Astrocyte (in vitro differentiated cells and primary cell): ENCODE results near the gene HSPA12B. TPM values are rescaled to one million over a fixed set of nuclear protein-coding genes. Genes with fewer than 3 reads are reported as not detected.

ENCODE experiments used
- DNase-seq: peaks from one replicate; pipeline ENCODE4 v3.0.0-alpha.2; 2010; ENCODE audit warnings: low read depth
- FAIRE-seq: peaks from 2 replicates; lab custom pipeline; 2011; peaks lifted over from hg19 to GRCh38; lab: Jason Lieb, UNC
- H2AFZ ChIP-seq: 2 replicates; pipeline ENCODE4 v1.6.0; 2012; ENCODE audit warnings: low read depth, low read length, inconsistent platforms
- H3K27ac ChIP-seq: 2 replicates; pipeline ENCODE4 v1.5.1; 2011; ENCODE audit warnings: low read depth, low read length, inconsistent platforms
- H3K27me3 ChIP-seq: 2 replicates; pipeline ENCODE4 v1.6.0; 2011; ENCODE audit warnings: low read length, inconsistent platforms; ENCODE audit not compliant: insufficient read depth
- H3K36me3 ChIP-seq: 2 replicates; pipeline ENCODE4 v1.5.1; 2011; ENCODE audit warnings: low read length, inconsistent platforms; ENCODE audit not compliant: insufficient read depth
- H3K4me1 ChIP-seq: 2 replicates; pipeline ENCODE4 v1.5.1; 2011; ENCODE audit warnings: low read length, inconsistent platforms; ENCODE audit not compliant: insufficient read depth
- H3K4me2 ChIP-seq: 2 replicates; pipeline ENCODE4 v1.6.0; 2012; ENCODE audit warnings: low read length, inconsistent platforms
- H3K4me3 ChIP-seq: 2 replicates; pipeline ENCODE4 v1.5.1; 2011; ENCODE audit warnings: low read depth, mild to moderate bottlenecking, low read length, inconsistent platforms; ENCODE audit not compliant: insufficient read depth
- H3K79me2 ChIP-seq: 2 replicates; pipeline ENCODE4 v1.6.0; 2012; ENCODE audit warnings: mild to moderate bottlenecking, low read length, inconsistent platforms; ENCODE audit not compliant: insufficient read depth
- H3K9ac ChIP-seq: 2 replicates; pipeline ENCODE4 v1.6.0; 2012; ENCODE audit warnings: mild to moderate bottlenecking, low read length, inconsistent platforms
- H3K9me3 ChIP-seq: 2 replicates; pipeline ENCODE4 v1.5.1; 2012; ENCODE audit warnings: low read depth, mild to moderate bottlenecking, low read length, inconsistent platforms; ENCODE audit not compliant: insufficient read depth
- H4K20me1 ChIP-seq: 2 replicates; pipeline ENCODE4 v1.6.0; 2012; ENCODE audit warnings: low read length, inconsistent platforms; ENCODE audit not compliant: insufficient read depth
- H3K27ac Mint-ChIP-seq: one replicate; pipeline ENCODE4 v1.8.0; 2021; ENCODE audit warnings: mild to moderate bottlenecking, mixed read lengths; ENCODE audit not compliant: unreplicated experiment
- H3K27me3 Mint-ChIP-seq: one replicate; pipeline ENCODE4 v1.8.0; 2021; ENCODE audit warnings: low read depth, mixed read lengths; ENCODE audit not compliant: unreplicated experiment
- H3K36me3 Mint-ChIP-seq: one replicate; pipeline ENCODE4 v1.8.0; 2021; ENCODE audit warnings: low read depth, mixed read lengths; ENCODE audit not compliant: unreplicated experiment
- H3K4me1 Mint-ChIP-seq: one replicate; pipeline ENCODE4 v1.8.0; 2021; ENCODE audit warnings: low read depth, mixed read lengths; ENCODE audit not compliant: unreplicated experiment
- H3K4me3 Mint-ChIP-seq: one replicate; pipeline ENCODE4 v1.8.0; 2021; ENCODE audit warnings: mild to moderate bottlenecking, moderate library complexity, mixed read lengths; ENCODE audit not compliant: unreplicated experiment
- H3K9me3 Mint-ChIP-seq: one replicate; pipeline ENCODE4 v1.8.0; 2021; ENCODE audit warnings: mild to moderate bottlenecking, mixed read lengths; ENCODE audit not compliant: unreplicated experiment
- EZH2 ChIP-seq: IDR thresholded peaks from 2 replicates; pipeline ENCODE4 v1.6.1; 2012; ENCODE audit warnings: mild to moderate bottlenecking, low read length, inconsistent platforms; ENCODE audit not compliant: insufficient read depth
- total RNA-seq: library from RNA; stranded (reverse); gene quantifications from 2 replicates; pipeline ENCODE4 v1.2.1, GENCODE V29; 2021
- TF ChIP-seq, protein P1 (sequence below): IDR thresholded peaks from 2 replicates; pipeline ENCODE4 v1.5.1; 2011; ENCODE audit warnings: low read depth, mild to moderate bottlenecking, inconsistent platforms, low read length, moderate library complexity; ENCODE audit not compliant: insufficient read depth

Gene HSPA12B
- total RNA-seq, 1 donor from 2014 or later = not detected

DNA sequence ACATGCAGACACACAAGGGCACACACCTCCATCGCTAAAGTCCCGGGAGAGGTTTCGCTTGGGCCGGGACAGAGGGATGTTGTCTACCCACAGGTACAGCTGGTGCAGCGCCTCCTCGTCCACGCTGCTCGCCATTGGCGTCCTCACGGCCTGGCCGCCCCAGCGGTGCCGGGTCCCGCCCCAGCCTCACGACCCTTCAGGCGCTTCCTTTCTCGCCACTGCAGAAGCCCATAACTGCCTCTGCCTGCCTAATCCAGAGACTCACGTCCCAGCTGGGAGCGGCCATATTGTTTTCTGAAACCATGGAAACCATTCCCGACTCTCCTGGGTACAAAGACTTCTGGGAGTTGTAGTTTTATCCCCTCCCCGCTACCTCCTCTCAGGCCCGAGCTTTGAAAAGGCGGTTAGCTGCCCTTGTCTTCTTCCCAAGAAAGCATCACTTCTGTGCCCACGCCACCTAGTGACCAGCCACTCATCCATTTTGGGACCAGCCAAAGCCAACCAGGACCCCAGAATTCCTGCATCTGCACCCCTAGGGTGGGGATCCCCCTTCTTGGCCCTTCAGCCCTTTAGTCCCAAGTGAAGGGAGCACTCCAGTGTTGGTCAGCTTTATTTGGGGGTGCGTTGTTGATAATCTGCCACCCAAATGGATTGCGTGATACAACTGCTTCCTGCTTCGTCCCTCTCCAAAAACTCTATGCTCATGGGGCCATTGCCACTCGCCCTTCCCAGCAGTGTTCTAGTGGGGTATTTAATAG lies 48.8 kb downstream of the HSPA12B start, which contains the start of gene SPEF1:
SPEF1 (minus strand) TSS at position 296 of the 758 bp plus-strand sequence; CDS start at position 135, 161 bp downstream.
- Histone ChIP-seq H4K20me1 (peaks cover 48% of the 10 kb centered on the region), H3K27ac (no peak within 1 kb of the TSS), H3K4me2 (peak within 1 kb of the TSS; percentile 87), H3K9me3 (no peaks in the 10 kb centered on the region), H3K9ac (peak within 1 kb of the TSS; percentile 36), H3K4me1 (peaks cover 18% of the 10 kb centered on the region), H3K27me3 (peaks cover 5% of the 10 kb centered on the region), H3K79me2 (peaks cover 35% of the 10 kb centered on the region), H3K4me3 (peak within 1 kb of the TSS; percentile 50), H3K36me3 (no peaks in the 10 kb centered on the region), H2AFZ (peak within 1 kb of the TSS; percentile 35)
- H3K4me3 Mint-ChIP-seq = peak within 1 kb of the TSS; percentile 75
- H3K36me3 Mint-ChIP-seq = peaks cover 2% of the 10 kb centered on the region
- H3K4me1 Mint-ChIP-seq = peaks cover 9% of the 10 kb centered on the region
- FAIRE-seq (peak; percentile 84), DNase-seq (peak; percentile 77)
- H3K27ac Mint-ChIP-seq = peak within 1 kb of the TSS; percentile 36
- no peak for TF ChIP-seq EZH2
- TF ChIP-seq, protein P1, sequence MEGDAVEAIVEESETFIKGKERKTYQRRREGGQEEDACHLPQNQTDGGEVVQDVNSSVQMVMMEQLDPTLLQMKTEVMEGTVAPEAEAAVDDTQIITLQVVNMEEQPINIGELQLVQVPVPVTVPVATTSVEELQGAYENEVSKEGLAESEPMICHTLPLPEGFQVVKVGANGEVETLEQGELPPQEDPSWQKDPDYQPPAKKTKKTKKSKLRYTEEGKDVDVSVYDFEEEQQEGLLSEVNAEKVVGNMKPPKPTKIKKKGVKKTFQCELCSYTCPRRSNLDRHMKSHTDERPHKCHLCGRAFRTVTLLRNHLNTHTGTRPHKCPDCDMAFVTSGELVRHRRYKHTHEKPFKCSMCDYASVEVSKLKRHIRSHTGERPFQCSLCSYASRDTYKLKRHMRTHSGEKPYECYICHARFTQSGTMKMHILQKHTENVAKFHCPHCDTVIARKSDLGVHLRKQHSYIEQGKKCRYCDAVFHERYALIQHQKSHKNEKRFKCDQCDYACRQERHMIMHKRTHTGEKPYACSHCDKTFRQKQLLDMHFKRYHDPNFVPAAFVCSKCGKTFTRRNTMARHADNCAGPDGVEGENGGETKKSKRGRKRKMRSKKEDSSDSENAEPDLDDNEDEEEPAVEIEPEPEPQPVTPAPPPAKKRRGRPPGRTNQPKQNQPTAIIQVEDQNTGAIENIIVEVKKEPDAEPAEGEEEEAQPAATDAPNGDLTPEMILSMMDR = peak; percentile 32
- no peaks in the 10 kb centered on the region for H3K9me3 Mint-ChIP-seq
- H3K27me3 Mint-ChIP-seq = peaks cover 16% of the 10 kb centered on the region

DNA sequence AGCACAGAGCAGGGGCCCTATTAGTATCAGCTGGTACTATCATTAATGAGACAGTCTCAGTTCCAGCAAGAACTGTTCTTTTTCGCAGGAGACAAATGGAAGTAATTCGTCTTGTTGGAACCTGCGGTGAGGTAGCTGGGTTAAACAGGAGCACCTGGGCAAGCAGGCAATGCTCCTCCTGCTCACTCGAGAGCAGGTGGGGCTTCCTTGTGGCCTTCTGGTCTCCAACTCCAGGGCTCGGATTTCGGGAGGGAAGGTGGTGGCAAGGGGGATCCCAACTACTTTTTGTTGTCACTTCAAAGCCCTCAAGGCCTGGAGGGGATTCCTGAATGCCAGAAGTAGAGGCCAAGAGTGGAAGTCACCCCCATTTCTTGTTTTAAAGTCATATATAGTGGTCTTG lies 50.1 kb downstream of the HSPA12B start:
- H3K4me1 Mint-ChIP-seq = peaks cover 9% of the 10 kb centered on the region
- no peak overlapping the region for H3K27ac Mint-ChIP-seq
- H3K36me3 ChIP-seq = no peaks in the 10 kb centered on the region
- peaks cover 2% of the 10 kb centered on the region for H3K36me3 Mint-ChIP-seq
- no peak overlapping the region for H3K4me3 ChIP-seq
- H2AFZ ChIP-seq = no peak overlapping the region
- no peak overlapping the region for H3K4me2 ChIP-seq
- no peak overlapping the region for H3K27ac ChIP-seq
- H3K27me3 ChIP-seq = peaks cover 5% of the 10 kb centered on the region
- H3K79me2 ChIP-seq = peaks cover 35% of the 10 kb centered on the region
- no peak for TF ChIP-seq EZH2
- TF ChIP-seq, protein P1 = no peak
- H3K9me3 Mint-ChIP-seq = no peaks in the 10 kb centered on the region
- H3K9me3 ChIP-seq = no peaks in the 10 kb centered on the region
- H3K9ac ChIP-seq = no peak overlapping the region
- H3K27me3 Mint-ChIP-seq = peaks cover 7% of the 10 kb centered on the region
- FAIRE-seq (no peak), DNase-seq (no peak)
- peaks cover 18% of the 10 kb centered on the region for H3K4me1 ChIP-seq
- no peak overlapping the region for H3K4me3 Mint-ChIP-seq
- H4K20me1 ChIP-seq = peaks cover 48% of the 10 kb centered on the region

DNA sequence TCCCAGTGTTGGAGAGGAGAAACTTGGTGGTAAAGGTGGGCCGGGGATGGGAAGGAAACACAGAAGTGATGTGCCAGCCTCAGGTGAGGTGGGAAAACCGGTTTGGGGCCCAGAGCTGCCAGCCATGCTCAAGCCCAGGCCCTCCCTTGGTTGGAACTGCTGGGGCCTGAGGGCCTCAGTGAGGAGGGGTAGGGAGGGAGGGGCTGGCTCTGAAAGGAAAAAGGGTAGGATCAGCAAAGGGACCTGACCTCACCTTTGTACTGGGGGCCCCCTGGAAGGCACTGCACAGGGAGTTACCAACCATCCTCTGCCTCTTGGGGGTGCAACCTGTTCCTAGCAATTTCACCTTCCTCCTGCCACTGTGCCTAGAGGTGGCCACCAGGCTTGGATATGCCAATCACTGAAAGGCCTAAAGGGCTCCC lies 50.6 kb downstream of the HSPA12B start:
- FAIRE-seq (no peak), DNase-seq (no peak)
- peaks cover 5% of the 10 kb centered on the region for H3K27me3 ChIP-seq
- TF ChIP-seq, protein P1 = no peak
- TF ChIP-seq EZH2 = no peak
- no peak overlapping the region for H3K9ac ChIP-seq
- H4K20me1 ChIP-seq = peaks cover 48% of the 10 kb centered on the region
- peaks cover 18% of the 10 kb centered on the region for H3K4me1 ChIP-seq
- H3K9me3 Mint-ChIP-seq = no peaks in the 10 kb centered on the region
- no peak overlapping the region for H2AFZ ChIP-seq
- no peaks in the 10 kb centered on the region for H3K9me3 ChIP-seq
- H3K27me3 Mint-ChIP-seq = peaks cover 7% of the 10 kb centered on the region
- H3K4me3 ChIP-seq = no peak overlapping the region
- H3K36me3 Mint-ChIP-seq = peaks cover 2% of the 10 kb centered on the region
- peaks cover 9% of the 10 kb centered on the region for H3K4me1 Mint-ChIP-seq
- peak overlapping the region; percentile 97 for H3K4me2 ChIP-seq
- H3K36me3 ChIP-seq = no peaks in the 10 kb centered on the region
- no peak overlapping the region for H3K27ac Mint-ChIP-seq
- peaks cover 35% of the 10 kb centered on the region for H3K79me2 ChIP-seq
- no peak overlapping the region for H3K4me3 Mint-ChIP-seq
- no peak overlapping the region for H3K27ac ChIP-seq
